Right cardiac atrium (tissue), 5 donors: Measurements from ENCODE around the gene PRTFDC1. TPM values are rescaled to one million over a fixed set of nuclear protein-coding genes. Genes with fewer than 3 reads are reported as not detected.
A peak's percentile ranks its signal among the peaks of the same experiment; 100 is the strongest.
"Not testable (repeated sequence)": the region's sequence is repeated elsewhere in the genome, so short reads cannot be mapped to it uniquely, and the experiment has no call there.

ENCODE experiments used
- ATAC-seq, 2 donors: fragments of 200-7000 bp; cut with Tn5 transposase; one replicate each; pipeline versions ENCODE4 v1.8.0 to v1.9.1; 2020; ENCODE audit warnings: moderate library complexity in 2 of 2, mild to moderate bottlenecking in 1 of 2
- DNase-seq, 3 donors: peaks; one replicate each; pipeline ENCODE4 v3.0.0-alpha.2; 2020
- H3K27ac ChIP-seq: one replicate; pipeline ENCODE4 v1.5.1; 2013; ENCODE audit warnings: mild to moderate bottlenecking, low read length, control low read depth, moderate library complexity
- H3K27me3 ChIP-seq: one replicate; pipeline ENCODE4 v1.6.1; 2013; ENCODE audit not compliant: control insufficient read depth, insufficient read depth
- H3K4me1 ChIP-seq: one replicate; pipeline ENCODE4 v1.6.1; 2013; ENCODE audit warnings: low read length; ENCODE audit not compliant: control insufficient read depth, insufficient read depth
- H3K4me3 ChIP-seq: one replicate; pipeline ENCODE4 v1.5.1; 2013; ENCODE audit warnings: low read length, control low read depth
- H3K9me3 ChIP-seq: one replicate; pipeline ENCODE4 v1.6.1; 2013; ENCODE audit warnings: low read length; ENCODE audit not compliant: control insufficient read depth
- WGBS: extraction: QIAGEN DNeasy Blood & Tissue Kit; methylation state at CpG from one replicate; pipeline ENCODE4 v1.1.7; 2013; 5-methylcytosine and 5-hydroxymethylcytosine counted together
- intact Hi-C, 4 donors: fragments of 100-400 bp; cut with DNase I; formaldehyde crosslinking; loops; one replicate each; pipeline versions ENCODE4 v1.11.0 to v1.14.0; 2022 to 2023
- polyA plus RNA-seq: library from polyadenylated mRNA; stranded (reverse); fragments of 200-250 nt; gene quantifications from one replicate; pipeline ENCODE4 v1.2.3, GENCODE V29; 2013
- total RNA-seq, 4 donors: library from RNA; stranded (reverse); fragmentation: NEBNext Ultra II Directional; extraction: Animal tissue kit (Norgen Biotek cat#: 25700); gene quantifications; one replicate each; pipeline ENCODE4 v1.2.1, GENCODE V29; 2021
- donor health status: healthy with polysubstance abuse.
- donor health status: DM: no; HTN: yes; CAD: no.
- donor health status: DM: no; HTN: no; CAD: no.
- donor health status: DM: no; HTN: yes; CAD: no; lungs with severe emphysema.
- donor health status: DM: yes; HTN: yes; CAD: no.

PRTFDC1 gene
- total and polyA plus RNA-seq, 5 donors = 7.6 to 11.2 (median 10.4) TPM

GRCh38 chr10:24965051-24965450 lies 12.6 kb upstream of the PRTFDC1 start:
- 77% methylated on average over 3 of the region's 3 CpGs for WGBS
- DNase-seq (no peak), ATAC-seq (no peak)
- intact Hi-C loops = no loop called here
- H3K27ac ChIP-seq = no peak overlapping the region
- H3K4me3 ChIP-seq = no peak overlapping the region
- H3K4me1 ChIP-seq = peaks cover 2% of the 10 kb centered on the region
- no peaks in the 10 kb centered on the region for H3K27me3 ChIP-seq
- H3K9me3 ChIP-seq = no peaks in the 10 kb centered on the region

- Histone ChIP-seq H3K4me1 (peaks cover 5% of the 10 kb centered on the region), H3K27me3 (no peaks in the 10 kb centered on the region), H3K9me3 (no peaks in the 10 kb centered on the region), H3K4me3 (no peak overlapping the region), H3K27ac (no peak overlapping the region)
- intact Hi-C loops = no loop called here
- ATAC-seq = no peak
- no peak for DNase-seq
- 62% methylated on average over 5 of the region's 5 CpGs for WGBS
Observed at GRCh38 chr10:24963521-24964041, 11.2 kb upstream of the PRTFDC1 start.

GRCh38 chr10:24962995-24963394 lies 10.6 kb upstream of the PRTFDC1 start:
- Histone ChIP-seq H3K9me3 (no peaks in the 10 kb centered on the region), H3K4me1 (peaks cover 5% of the 10 kb centered on the region), H3K27ac (no peak overlapping the region), H3K4me3 (no peak overlapping the region), H3K27me3 (no peaks in the 10 kb centered on the region)
- DNase-seq (no peak), ATAC-seq (no peak)
- 92% methylated on average over 3 of the region's 3 CpGs for WGBS
- intact Hi-C loops = no loop called here

GRCh38 chr10:24961582-24961981 lies 9.2 kb upstream of the PRTFDC1 start:
- Histone ChIP-seq H3K4me3 (no peak overlapping the region), H3K27ac (no peak overlapping the region), H3K9me3 (no peaks in the 10 kb centered on the region), H3K27me3 (no peaks in the 10 kb centered on the region), H3K4me1 (peaks cover 5% of the 10 kb centered on the region)
- intact Hi-C loops = no loop called here
- DNase-seq = no peak
- WGBS = 94% methylated on average over 4 of the region's 4 CpGs
- ATAC-seq = no peak

- H3K27me3 ChIP-seq = no peaks in the 10 kb centered on the region
- DNase-seq (no peak), ATAC-seq (no peak)
- no peaks in the 10 kb centered on the region for H3K9me3 ChIP-seq
- 66% methylated on average over 3 of the region's 3 CpGs for WGBS
- H3K27ac ChIP-seq = peak overlapping the region; percentile 89
- peaks cover 3% of the 10 kb centered on the region for H3K4me1 ChIP-seq
- intact Hi-C loops = loop anchor here in 3 of 4 donors (10.0 kb wide), 1 partner anchor 235 kb away; the partner anchor contains the start of gene ARHGAP21 (in 3 of the 3)
- H3K4me3 ChIP-seq = no peak overlapping the region
Observed at GRCh38 chr10:24959382-24959730, 7.0 kb upstream of the PRTFDC1 start.

GRCh38 chr10:24958721-24959381 lies 6.4 kb upstream of the PRTFDC1 start:
- WGBS = 30% methylated on average over 5 of the region's 5 CpGs
- intact Hi-C loops = loop anchor here in 3 of 4 donors (10.0 kb wide), 1 partner anchor 234 kb away; the partner anchor contains the start of gene ARHGAP21 (in 3 of the 3)
- H3K9me3 ChIP-seq = no peaks in the 10 kb centered on the region
- peaks cover 3% of the 10 kb centered on the region for H3K4me1 ChIP-seq
- DNase-seq (peak in 2 of 3 donors; percentile 35 to 76), ATAC-seq (peak; percentile 91 to 94)
- H3K4me3 ChIP-seq = no peak overlapping the region
- no peaks in the 10 kb centered on the region for H3K27me3 ChIP-seq
- H3K27ac ChIP-seq = peak overlapping the region; percentile 89

- Histone ChIP-seq H3K4me1 (peaks cover 3% of the 10 kb centered on the region), H3K9me3 (no peaks in the 10 kb centered on the region), H3K27me3 (no peaks in the 10 kb centered on the region), H3K4me3 (no peak overlapping the region), H3K27ac (peak overlapping the region; percentile 89)
- DNase-seq (no peak), ATAC-seq (peak; percentile 71 to 76)
- WGBS = 53% methylated on average over 4 of the region's 4 CpGs
- intact Hi-C loops = loop anchor here in 3 of 4 donors (10.0 kb wide), 1 partner anchor 233 kb away; the partner anchor contains the start of gene ARHGAP21 (in 3 of the 3)
Observed at GRCh38 chr10:24958091-24958720, 5.8 kb upstream of the PRTFDC1 start.

GRCh38 chr10:24957624-24958051 lies 5.2 kb upstream of the PRTFDC1 start:
- peak in 1 of 3 donors; percentile 59 for DNase-seq
- H3K4me1 ChIP-seq, H3K27me3 ChIP-seq, H3K4me3 ChIP-seq, H3K9me3 ChIP-seq, ATAC-seq: not testable (repeated sequence)
- intact Hi-C loops = loop anchor here in 3 of 4 donors (10.0 kb wide), 1 partner anchor 233 kb away; the partner anchor contains the start of gene ARHGAP21 (in 3 of the 3)
- H3K27ac ChIP-seq = peak overlapping the region; percentile 27
- WGBS = 75% methylated on average over 6 of the region's 6 CpGs

GRCh38 chr10:24953675-24954074 lies 1.3 kb upstream of the PRTFDC1 start:
- Histone ChIP-seq H3K27me3 (no peaks in the 10 kb centered on the region), H3K27ac (peak overlapping the region; percentile 49), H3K9me3 (no peaks in the 10 kb centered on the region), H3K4me1 (peaks cover 8% of the 10 kb centered on the region), H3K4me3 (peak overlapping the region; percentile 82)
- intact Hi-C loops = loop anchor here in 3 of 4 donors (10.0 kb wide), 1 partner anchor 229 kb away; the partner anchor contains the start of gene ARHGAP21 (in 3 of the 3)
- WGBS = 66% methylated on average over 11 of the region's 11 CpGs
- peak; percentile 42 to 55 for ATAC-seq
- DNase-seq = peak; percentile 58 to 76 (median 72)

GRCh38 chr10:24952707-24953645 lies 570 bp upstream of the PRTFDC1 start:
- Histone ChIP-seq H3K27me3 (no peaks in the 10 kb centered on the region), H3K27ac (peak overlapping the region; percentile 49), H3K4me1 (peaks cover 7% of the 10 kb centered on the region), H3K4me3 (peak overlapping the region; percentile 82), H3K9me3 (no peaks in the 10 kb centered on the region)
- WGBS = 8% methylated on average over 42 of the region's 53 CpGs
- intact Hi-C loops = loop anchor here in 3 of 4 donors (10.0 kb wide), 1 partner anchor 228 kb away; the partner anchor contains the start of gene ARHGAP21 (in 3 of the 3)
- DNase-seq = peak; percentile 51 to 81 (median 81)
- peak; percentile 55 to 56 for ATAC-seq
